WTC11 (cell line): ENCODE results near the gene LGALS1. TPM values are rescaled to one million over a fixed set of nuclear protein-coding genes. Genes with fewer than 3 reads are reported as not detected.

Source experiments
- ATAC-seq: fragments of 200-7000 bp; cut with Tn5 transposase; 2 replicates; pipeline ENCODE4 v1.10.0; 2021; ENCODE audit warnings: mild to moderate bottlenecking, moderate library complexity
- CTCF ChIA-PET: fragments of 300-600 bp; sonication (Branson Sonifier 250); formaldehyde crosslinking; loops from one replicate; lab custom pipeline; 2021; ENCODE audit warnings: antibody characterized with exemption; lab: Charles Lee
- POLR2A ChIA-PET: fragments of 350-600 bp; sonication (Branson Sonifier 250); formaldehyde crosslinking; loops from one replicate; lab custom pipeline; 2021; ENCODE audit warnings: antibody characterized with exemption; lab: Charles Lee
- DNase-seq: peaks from one replicate; pipeline ENCODE4 v3.0.0; 2021; ENCODE audit warnings: low spot score
- H3K27ac Mint-ChIP-seq: 2 replicates; pipeline ENCODE4 v1.8.0; 2021; ENCODE audit warnings: mixed read lengths
- H3K27me3 Mint-ChIP-seq: 2 replicates; pipeline ENCODE4 v1.8.0; 2021; ENCODE audit warnings: low read depth, mild to moderate bottlenecking, moderate library complexity, mixed read lengths
- H3K36me3 Mint-ChIP-seq: 2 replicates; pipeline ENCODE4 v1.8.0; 2021; ENCODE audit warnings: mixed read lengths
- H3K4me1 Mint-ChIP-seq: 2 replicates; pipeline ENCODE4 v1.8.0; 2022; ENCODE audit warnings: mixed read lengths
- H3K4me3 Mint-ChIP-seq: 2 replicates; pipeline ENCODE4 v1.8.0; 2021; ENCODE audit warnings: mild to moderate bottlenecking, moderate library complexity, mixed read lengths
- H3K9me3 Mint-ChIP-seq: 2 replicates; pipeline ENCODE4 v1.8.0; 2021; ENCODE audit warnings: mixed read lengths
- ESRRA ChIP-seq: sonication (generic); formaldehyde crosslinking; IDR thresholded peaks from 2 replicates; pipeline ENCODE4 v1.8.1; 2022; ENCODE audit warnings: mild to moderate bottlenecking, missing genetic modification reagents, borderline replicate concordance
- FOXK1 ChIP-seq: sonication (generic); formaldehyde crosslinking; IDR thresholded peaks from 2 replicates; pipeline ENCODE4 v1.8.0; 2022; ENCODE audit warnings: mild to moderate bottlenecking, moderate library complexity, missing genetic modification reagents
- HMGA2 ChIP-seq: fragments of 250-450 bp; sonication (Bioruptor Pico); IDR thresholded peaks from 2 replicates; pipeline ENCODE4 v1.4.0; 2021; ENCODE audit warnings: mild to moderate bottlenecking, moderate library complexity
- MYBL2 ChIP-seq: sonication (generic); formaldehyde crosslinking; IDR thresholded peaks from 2 replicates; pipeline ENCODE4 v1.8.1; 2023; ENCODE audit warnings: mild to moderate bottlenecking, moderate library complexity, missing genetic modification reagents
- NFATC4 ChIP-seq: fragments of 250-450 bp; sonication (Bioruptor Pico); IDR thresholded peaks from 2 replicates; pipeline ENCODE4 v1.9.0; 2021; ENCODE audit warnings: mild to moderate bottlenecking
- NR3C1 ChIP-seq: sonication (generic); formaldehyde crosslinking; conservative IDR thresholded peaks from 2 replicates; pipeline ENCODE4 v1.8.1; 2023; ENCODE audit warnings: low read depth, mild to moderate bottlenecking, missing genetic modification reagents
- PRRX2 ChIP-seq: fragments of 250-450 bp; sonication (Bioruptor Pico); IDR thresholded peaks from 2 replicates; pipeline ENCODE4 v1.8.0; 2021; ENCODE audit warnings: mild to moderate bottlenecking
- TCF7 ChIP-seq: sonication (generic); formaldehyde crosslinking; IDR thresholded peaks from 2 replicates; pipeline ENCODE4 v1.8.0; 2022; ENCODE audit warnings: mild to moderate bottlenecking, low read depth, missing genetic modification reagents, moderate library complexity
- ZBTB21 ChIP-seq: sonication (generic); formaldehyde crosslinking; IDR thresholded peaks from 2 replicates; pipeline ENCODE4 v1.8.1; 2023; ENCODE audit warnings: mild to moderate bottlenecking, missing genetic modification reagents, borderline replicate concordance
- ZNF263 ChIP-seq: sonication (generic); formaldehyde crosslinking; IDR thresholded peaks from 2 replicates; pipeline ENCODE4 v1.8.1; 2022; ENCODE audit warnings: low read depth, mild to moderate bottlenecking, moderate library complexity, missing genetic modification reagents
- ZNF396 ChIP-seq: fragments of 250-450 bp; sonication (Bioruptor Pico); IDR thresholded peaks from 2 replicates; pipeline ENCODE4 v1.8.0; 2021; ENCODE audit warnings: mild to moderate bottlenecking, moderate library complexity, borderline replicate concordance
- ZNF423 ChIP-seq: fragments of 250-450 bp; sonication (Bioruptor Pico); IDR thresholded peaks from 2 replicates; pipeline ENCODE4 v2.1.2; 2022; ENCODE audit warnings: mild to moderate bottlenecking, moderate library complexity
- total RNA-seq: library from RNA; stranded (reverse); gene quantifications from 3 replicates; pipeline ENCODE4 v1.2.3, GENCODE V29; 2021
- TF ChIP-seq, protein P1 (sequence below): sonication (generic); formaldehyde crosslinking; IDR thresholded peaks from 2 replicates; pipeline ENCODE4 v1.8.1; 2022; ENCODE audit warnings: mild to moderate bottlenecking, moderate library complexity, missing genetic modification reagents
- TF ChIP-seq, protein P2 (sequence below): sonication (generic); formaldehyde crosslinking; IDR thresholded peaks from 2 replicates; pipeline ENCODE4 v1.8.1; 2022; ENCODE audit warnings: low read depth, missing genetic modification reagents, borderline replicate concordance
- TF ChIP-seq, protein P3 (sequence below): fragments of 200-600 bp; IDR thresholded peaks from 2 replicates; pipeline ENCODE4 v1.8.0; 2022; ENCODE audit warnings: antibody characterized with exemption
- TF ChIP-seq, protein P4 (sequence below): fragments of 250-450 bp; sonication (Bioruptor Pico); IDR thresholded peaks from 2 replicates; pipeline ENCODE4 v1.9.0; 2021; ENCODE audit warnings: mild to moderate bottlenecking, borderline replicate concordance
- TF ChIP-seq, protein P5 (sequence below): sonication (generic); formaldehyde crosslinking; conservative IDR thresholded peaks from 2 replicates; pipeline ENCODE4 v1.8.1; 2023; ENCODE audit warnings: mild to moderate bottlenecking, low read depth, missing genetic modification reagents, moderate library complexity
- TF ChIP-seq, protein P6 (sequence below): sonication (generic); formaldehyde crosslinking; IDR thresholded peaks from 2 replicates; pipeline ENCODE4 v1.8.0; 2023; ENCODE audit warnings: missing genetic modification reagents, mild to moderate bottlenecking, borderline replicate concordance

LGALS1 gene
- total RNA-seq, 1 experiment from 2014 or later = 17.3 TPM

DNA sequence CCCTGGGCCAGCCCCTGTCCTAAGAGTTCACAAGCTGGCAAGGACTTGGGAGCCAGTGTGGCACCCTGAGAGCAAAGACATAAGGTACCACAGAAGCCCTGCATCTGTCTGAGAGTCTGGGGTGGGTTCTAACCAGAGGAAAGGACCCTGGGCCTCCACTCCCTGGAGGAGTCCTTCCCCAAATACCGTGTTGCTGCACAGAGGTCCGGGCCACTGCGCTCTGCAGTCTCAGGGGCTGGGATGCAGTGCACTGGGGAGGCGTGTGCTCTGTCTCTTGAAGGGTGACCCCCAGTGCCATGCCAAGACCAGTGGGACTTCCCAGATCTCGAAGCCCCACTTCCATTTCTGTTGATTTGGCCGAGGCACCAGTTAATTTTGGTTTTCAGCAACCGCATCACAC is 40.3 kb upstream of the LGALS1 start (continued):
- no peak for TF ChIP-seq ESRRA (CRISPR knock-in tag)
- TF ChIP-seq, protein P1, sequence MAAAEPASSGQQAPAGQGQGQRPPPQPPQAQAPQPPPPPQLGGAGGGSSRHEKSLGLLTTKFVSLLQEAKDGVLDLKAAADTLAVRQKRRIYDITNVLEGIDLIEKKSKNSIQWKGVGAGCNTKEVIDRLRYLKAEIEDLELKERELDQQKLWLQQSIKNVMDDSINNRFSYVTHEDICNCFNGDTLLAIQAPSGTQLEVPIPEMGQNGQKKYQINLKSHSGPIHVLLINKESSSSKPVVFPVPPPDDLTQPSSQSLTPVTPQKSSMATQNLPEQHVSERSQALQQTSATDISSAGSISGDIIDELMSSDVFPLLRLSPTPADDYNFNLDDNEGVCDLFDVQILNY (CRISPR knock-in tag) = no peak
- no peak for TF ChIP-seq NFATC4 (CRISPR knock-in tag)
- TF ChIP-seq, protein P2, sequence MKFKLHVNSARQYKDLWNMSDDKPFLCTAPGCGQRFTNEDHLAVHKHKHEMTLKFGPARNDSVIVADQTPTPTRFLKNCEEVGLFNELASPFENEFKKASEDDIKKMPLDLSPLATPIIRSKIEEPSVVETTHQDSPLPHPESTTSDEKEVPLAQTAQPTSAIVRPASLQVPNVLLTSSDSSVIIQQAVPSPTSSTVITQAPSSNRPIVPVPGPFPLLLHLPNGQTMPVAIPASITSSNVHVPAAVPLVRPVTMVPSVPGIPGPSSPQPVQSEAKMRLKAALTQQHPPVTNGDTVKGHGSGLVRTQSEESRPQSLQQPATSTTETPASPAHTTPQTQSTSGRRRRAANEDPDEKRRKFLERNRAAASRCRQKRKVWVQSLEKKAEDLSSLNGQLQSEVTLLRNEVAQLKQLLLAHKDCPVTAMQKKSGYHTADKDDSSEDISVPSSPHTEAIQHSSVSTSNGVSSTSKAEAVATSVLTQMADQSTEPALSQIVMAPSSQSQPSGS (CRISPR knock-in tag) = no peak
- no peak for TF ChIP-seq HMGA2 (CRISPR knock-in tag)
- TF ChIP-seq ZBTB21 (CRISPR knock-in tag) = no peak
- TF ChIP-seq, protein P3, sequence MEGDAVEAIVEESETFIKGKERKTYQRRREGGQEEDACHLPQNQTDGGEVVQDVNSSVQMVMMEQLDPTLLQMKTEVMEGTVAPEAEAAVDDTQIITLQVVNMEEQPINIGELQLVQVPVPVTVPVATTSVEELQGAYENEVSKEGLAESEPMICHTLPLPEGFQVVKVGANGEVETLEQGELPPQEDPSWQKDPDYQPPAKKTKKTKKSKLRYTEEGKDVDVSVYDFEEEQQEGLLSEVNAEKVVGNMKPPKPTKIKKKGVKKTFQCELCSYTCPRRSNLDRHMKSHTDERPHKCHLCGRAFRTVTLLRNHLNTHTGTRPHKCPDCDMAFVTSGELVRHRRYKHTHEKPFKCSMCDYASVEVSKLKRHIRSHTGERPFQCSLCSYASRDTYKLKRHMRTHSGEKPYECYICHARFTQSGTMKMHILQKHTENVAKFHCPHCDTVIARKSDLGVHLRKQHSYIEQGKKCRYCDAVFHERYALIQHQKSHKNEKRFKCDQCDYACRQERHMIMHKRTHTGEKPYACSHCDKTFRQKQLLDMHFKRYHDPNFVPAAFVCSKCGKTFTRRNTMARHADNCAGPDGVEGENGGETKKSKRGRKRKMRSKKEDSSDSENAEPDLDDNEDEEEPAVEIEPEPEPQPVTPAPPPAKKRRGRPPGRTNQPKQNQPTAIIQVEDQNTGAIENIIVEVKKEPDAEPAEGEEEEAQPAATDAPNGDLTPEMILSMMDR = no peak

DNA sequence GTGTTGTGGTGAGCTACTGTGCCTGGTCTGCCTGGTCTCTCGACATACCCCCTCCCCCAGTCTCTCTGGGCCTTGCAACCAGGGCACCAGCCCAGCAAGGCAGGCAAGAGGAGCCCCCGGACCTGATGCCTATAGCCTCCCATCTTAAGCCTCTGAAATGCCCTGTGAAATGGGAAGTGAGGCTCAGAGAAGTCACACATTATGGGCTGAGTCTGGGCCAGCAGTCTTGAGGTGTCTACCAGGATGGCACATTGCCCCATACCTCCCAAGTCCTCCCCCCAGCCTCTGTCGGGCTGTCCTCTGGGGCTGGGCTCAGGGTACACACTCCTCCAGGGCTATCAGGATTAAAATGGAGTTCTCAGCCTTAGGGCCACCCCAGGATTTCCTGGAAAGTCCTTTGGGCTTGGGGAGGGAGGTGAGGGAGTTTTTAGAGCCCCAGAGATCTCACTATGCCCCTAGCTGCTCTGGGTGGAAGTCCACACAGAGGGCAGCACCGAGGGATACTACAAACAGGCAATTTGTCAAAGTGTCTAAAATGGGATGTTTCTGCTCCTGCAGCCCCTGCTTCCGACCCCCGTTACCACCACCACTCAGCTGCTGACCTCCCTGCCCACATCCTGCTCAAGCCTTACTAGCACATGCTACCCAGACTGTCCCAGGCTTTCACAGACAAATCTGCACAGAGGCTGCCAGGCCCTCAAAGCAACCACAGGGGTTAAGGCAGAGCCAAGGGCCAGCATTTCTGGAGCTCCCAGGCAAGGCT is 39.1 kb upstream of the LGALS1 start:
- ChIA-PET POLR2A (interaction anchor here (0.6 kb wide), 2 partner anchors 72 to 157 kb away, joined by 3 read pairs; no protein-coding TSS in a partner anchor), CTCF (interaction anchor here (0.7 to 3.4 kb wide), 8 partner anchors 8 to 98 kb away, joined by 3 to 17 read pairs (median 6); partner anchors contain the start of genes GGA1, NOL12 and PDXP)
- Mint-ChIP-seq H3K4me3 (no peak overlapping the region), H3K4me1 (peaks cover 29% of the 10 kb centered on the region), H3K27ac (no peak overlapping the region), H3K36me3 (no peaks in the 10 kb centered on the region), H3K9me3 (no peaks in the 10 kb centered on the region), H3K27me3 (no peaks in the 10 kb centered on the region)
- no peak for DNase-seq
- ATAC-seq = no peak
- TF ChIP-seq ZNF263 (CRISPR knock-in tag) (no peak), TCF7 (CRISPR knock-in tag) (no peak), FOXK1 (CRISPR knock-in tag) (no peak), ZNF423 (CRISPR knock-in tag) (no peak), PRRX2 (CRISPR knock-in tag) (no peak), MYBL2 (CRISPR knock-in tag) (no peak), NR3C1 (CRISPR knock-in tag) (no peak), ZNF396 (no peak)
- TF ChIP-seq, protein P4, sequence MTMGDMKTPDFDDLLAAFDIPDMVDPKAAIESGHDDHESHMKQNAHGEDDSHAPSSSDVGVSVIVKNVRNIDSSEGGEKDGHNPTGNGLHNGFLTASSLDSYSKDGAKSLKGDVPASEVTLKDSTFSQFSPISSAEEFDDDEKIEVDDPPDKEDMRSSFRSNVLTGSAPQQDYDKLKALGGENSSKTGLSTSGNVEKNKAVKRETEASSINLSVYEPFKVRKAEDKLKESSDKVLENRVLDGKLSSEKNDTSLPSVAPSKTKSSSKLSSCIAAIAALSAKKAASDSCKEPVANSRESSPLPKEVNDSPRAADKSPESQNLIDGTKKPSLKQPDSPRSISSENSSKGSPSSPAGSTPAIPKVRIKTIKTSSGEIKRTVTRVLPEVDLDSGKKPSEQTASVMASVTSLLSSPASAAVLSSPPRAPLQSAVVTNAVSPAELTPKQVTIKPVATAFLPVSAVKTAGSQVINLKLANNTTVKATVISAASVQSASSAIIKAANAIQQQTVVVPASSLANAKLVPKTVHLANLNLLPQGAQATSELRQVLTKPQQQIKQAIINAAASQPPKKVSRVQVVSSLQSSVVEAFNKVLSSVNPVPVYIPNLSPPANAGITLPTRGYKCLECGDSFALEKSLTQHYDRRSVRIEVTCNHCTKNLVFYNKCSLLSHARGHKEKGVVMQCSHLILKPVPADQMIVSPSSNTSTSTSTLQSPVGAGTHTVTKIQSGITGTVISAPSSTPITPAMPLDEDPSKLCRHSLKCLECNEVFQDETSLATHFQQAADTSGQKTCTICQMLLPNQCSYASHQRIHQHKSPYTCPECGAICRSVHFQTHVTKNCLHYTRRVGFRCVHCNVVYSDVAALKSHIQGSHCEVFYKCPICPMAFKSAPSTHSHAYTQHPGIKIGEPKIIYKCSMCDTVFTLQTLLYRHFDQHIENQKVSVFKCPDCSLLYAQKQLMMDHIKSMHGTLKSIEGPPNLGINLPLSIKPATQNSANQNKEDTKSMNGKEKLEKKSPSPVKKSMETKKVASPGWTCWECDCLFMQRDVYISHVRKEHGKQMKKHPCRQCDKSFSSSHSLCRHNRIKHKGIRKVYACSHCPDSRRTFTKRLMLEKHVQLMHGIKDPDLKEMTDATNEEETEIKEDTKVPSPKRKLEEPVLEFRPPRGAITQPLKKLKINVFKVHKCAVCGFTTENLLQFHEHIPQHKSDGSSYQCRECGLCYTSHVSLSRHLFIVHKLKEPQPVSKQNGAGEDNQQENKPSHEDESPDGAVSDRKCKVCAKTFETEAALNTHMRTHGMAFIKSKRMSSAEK (CRISPR knock-in tag) = no peak
- TF ChIP-seq, protein P5, sequence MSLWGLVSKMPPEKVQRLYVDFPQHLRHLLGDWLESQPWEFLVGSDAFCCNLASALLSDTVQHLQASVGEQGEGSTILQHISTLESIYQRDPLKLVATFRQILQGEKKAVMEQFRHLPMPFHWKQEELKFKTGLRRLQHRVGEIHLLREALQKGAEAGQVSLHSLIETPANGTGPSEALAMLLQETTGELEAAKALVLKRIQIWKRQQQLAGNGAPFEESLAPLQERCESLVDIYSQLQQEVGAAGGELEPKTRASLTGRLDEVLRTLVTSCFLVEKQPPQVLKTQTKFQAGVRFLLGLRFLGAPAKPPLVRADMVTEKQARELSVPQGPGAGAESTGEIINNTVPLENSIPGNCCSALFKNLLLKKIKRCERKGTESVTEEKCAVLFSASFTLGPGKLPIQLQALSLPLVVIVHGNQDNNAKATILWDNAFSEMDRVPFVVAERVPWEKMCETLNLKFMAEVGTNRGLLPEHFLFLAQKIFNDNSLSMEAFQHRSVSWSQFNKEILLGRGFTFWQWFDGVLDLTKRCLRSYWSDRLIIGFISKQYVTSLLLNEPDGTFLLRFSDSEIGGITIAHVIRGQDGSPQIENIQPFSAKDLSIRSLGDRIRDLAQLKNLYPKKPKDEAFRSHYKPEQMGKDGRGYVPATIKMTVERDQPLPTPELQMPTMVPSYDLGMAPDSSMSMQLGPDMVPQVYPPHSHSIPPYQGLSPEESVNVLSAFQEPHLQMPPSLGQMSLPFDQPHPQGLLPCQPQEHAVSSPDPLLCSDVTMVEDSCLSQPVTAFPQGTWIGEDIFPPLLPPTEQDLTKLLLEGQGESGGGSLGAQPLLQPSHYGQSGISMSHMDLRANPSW = no peak
- TF ChIP-seq, protein P6, sequence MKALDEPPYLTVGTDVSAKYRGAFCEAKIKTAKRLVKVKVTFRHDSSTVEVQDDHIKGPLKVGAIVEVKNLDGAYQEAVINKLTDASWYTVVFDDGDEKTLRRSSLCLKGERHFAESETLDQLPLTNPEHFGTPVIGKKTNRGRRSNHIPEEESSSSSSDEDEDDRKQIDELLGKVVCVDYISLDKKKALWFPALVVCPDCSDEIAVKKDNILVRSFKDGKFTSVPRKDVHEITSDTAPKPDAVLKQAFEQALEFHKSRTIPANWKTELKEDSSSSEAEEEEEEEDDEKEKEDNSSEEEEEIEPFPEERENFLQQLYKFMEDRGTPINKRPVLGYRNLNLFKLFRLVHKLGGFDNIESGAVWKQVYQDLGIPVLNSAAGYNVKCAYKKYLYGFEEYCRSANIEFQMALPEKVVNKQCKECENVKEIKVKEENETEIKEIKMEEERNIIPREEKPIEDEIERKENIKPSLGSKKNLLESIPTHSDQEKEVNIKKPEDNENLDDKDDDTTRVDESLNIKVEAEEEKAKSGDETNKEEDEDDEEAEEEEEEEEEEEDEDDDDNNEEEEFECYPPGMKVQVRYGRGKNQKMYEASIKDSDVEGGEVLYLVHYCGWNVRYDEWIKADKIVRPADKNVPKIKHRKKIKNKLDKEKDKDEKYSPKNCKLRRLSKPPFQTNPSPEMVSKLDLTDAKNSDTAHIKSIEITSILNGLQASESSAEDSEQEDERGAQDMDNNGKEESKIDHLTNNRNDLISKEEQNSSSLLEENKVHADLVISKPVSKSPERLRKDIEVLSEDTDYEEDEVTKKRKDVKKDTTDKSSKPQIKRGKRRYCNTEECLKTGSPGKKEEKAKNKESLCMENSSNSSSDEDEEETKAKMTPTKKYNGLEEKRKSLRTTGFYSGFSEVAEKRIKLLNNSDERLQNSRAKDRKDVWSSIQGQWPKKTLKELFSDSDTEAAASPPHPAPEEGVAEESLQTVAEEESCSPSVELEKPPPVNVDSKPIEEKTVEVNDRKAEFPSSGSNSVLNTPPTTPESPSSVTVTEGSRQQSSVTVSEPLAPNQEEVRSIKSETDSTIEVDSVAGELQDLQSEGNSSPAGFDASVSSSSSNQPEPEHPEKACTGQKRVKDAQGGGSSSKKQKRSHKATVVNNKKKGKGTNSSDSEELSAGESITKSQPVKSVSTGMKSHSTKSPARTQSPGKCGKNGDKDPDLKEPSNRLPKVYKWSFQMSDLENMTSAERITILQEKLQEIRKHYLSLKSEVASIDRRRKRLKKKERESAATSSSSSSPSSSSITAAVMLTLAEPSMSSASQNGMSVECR (CRISPR knock-in tag) = no peak
